ENCODE data around the gene CCDC9B.

Gene CCDC9B

DNA sequence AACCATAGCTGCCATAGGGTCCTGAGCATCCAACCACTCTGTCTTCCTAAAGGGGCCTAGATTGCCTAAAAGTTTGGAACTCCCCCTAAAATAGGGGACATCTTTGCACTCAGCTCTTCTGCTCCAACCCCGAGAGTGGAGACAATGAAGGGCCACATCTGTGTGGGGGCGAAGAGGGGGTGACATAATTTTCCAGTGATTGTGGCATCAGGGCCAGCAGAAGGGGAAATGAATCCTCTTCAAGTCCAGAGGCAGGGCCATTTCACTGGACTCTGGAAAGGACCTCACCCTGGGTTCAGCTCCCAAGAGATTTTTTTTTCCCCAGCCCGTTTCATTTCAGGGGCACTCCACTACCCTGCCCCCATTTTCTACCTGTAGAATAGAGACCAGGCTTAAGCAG is 53.2 kb downstream of the CCDC9B start:
- no peak for DNase-seq

DNA sequence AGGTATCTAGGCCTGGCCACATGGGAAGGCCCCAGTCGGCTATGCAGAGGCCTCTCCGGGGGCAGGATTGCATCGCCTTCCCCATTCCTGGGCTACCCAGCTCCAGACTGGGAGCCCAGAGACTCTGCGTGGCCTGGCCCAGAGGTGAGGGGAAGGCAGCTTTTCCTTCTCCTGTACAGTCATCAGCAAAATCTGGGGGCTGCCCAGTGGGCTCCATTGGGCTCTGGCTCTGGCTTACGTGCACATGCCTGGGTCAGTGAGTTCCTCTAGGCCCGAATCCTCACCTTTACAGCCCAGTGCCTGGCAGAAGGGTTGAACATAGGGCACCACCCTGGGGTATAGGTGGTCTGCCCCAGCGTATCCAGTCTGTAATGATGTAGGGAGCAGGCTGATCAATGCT is 53.9 kb downstream of the CCDC9B start:
- no peak for DNase-seq

GRCh38 chr15:40286061-40286532 is 54.6 kb downstream of the CCDC9B start:
- DNase-seq, result no peak

DNA sequence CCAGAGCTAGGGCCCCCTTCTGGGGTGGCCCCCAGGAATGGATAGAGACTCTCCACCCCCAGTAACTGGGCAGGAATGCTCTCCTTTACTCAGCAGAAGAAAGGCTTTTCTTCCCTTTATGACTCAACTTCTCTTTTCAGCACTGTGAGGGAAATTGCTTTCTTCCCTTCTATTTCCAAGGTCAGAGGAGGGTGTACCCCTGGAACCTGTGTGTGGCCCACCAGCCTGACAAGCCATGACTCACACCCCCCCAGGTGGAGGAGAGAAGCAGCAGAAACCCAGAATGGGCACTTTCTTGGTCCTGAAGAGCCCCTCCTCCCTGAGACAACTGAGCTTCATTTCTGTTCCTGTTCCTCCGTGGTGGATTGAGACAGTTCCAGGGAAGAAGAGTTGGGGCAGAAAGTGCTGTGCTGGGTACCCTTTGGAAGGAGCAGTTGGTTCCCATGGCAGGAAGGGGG is 55.2 kb downstream of the CCDC9B start:
- no peak for DNase-seq

- DNase-seq, result no peak
Measured at GRCh38 chr15:40285151-40285550, 55.6 kb downstream of the CCDC9B start.

- DNase-seq, result no peak
Measured at GRCh38 chr15:40283615-40284300, 57.0 kb downstream of the CCDC9B start.

- DNase-seq, result no peak
Measured at GRCh38 chr15:40282869-40283614, 57.7 kb downstream of the CCDC9B start, which contains the start of gene ANKRD63. Gene ANKRD63 (minus strand): TSS chr15:40283064. CDS start chr15:40282586, 478 bp downstream.

DNA sequence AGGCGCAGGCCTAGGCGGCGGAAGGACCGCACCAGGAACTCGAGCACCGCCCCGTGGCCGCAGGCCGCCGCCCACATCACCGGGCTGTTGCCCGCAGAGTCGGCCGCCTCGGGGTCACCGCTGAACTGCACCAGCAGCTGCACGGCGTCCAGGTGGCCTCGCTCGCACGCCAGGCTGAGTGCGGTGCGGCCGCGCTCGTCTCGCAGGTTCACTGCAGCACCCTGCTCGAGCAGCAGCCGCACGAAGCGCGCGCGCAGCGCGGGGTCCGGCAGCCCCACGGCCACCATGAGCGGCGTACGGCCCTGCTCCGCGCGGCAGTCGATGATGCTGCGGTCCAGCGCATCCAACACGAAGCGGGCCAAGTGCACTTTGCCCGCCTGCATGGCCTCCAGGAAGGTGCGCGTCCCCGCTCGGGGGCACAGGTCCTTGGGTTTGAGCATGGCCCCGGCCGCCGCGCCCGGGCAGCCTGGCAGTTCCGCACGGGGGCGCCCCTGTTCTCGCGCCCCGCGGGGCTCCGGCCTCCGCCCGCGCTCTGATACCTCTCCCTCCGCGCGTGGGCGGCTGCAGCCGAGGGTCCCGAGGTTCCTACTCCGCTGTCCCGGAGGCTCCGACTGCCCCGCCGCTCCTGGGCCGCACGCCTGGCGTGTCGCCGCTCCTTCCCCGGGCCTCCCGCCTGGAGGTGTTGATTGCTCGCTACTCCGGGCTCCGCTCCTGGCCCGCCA is 58.4 kb downstream of the CCDC9B start:
- DNase-seq, result peak; percentile 26

DNA sequence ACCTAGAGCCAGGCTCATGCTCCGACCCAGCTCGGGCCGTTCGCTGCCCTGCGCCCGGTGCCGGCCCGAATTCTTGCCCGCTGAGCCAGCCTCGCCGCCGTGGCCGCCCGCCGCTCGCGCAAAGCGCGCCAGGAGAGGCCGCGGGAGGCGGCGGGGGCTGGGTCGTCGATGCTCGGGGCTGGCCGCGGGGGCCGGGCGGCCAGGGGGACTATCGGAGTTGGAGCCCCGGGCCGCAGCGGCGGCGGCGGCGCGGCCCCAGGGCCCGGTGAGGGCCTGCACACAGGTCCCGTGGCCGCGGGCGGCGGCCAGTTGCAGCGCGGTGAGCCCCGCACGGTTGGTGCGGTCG is 59.0 kb downstream of the CCDC9B start:
- no peak for DNase-seq

Data from stimulated activated CD4-positive, alpha-beta T cell treated with anti-CD3 and anti-CD28 coated beads, Interleukin-1b, Interleukin-23, amount 100 ng/mL, for 48 hours (primary cell).